A673 (cell line): ENCODE measurements around the gene ZNF74. TPM values are rescaled to one million over a fixed set of nuclear protein-coding genes. Genes with fewer than 3 reads are reported as not detected.

Source experiments
- BruUV-seq: library from RNA; stranded (reverse); fragments of 400-500 nt; replicated peaks from 2 replicates; lab custom pipeline; 2021; lab: Mats Ljungman, UMichigan
- CTCF ChIA-PET: fragments of 300-600 bp; sonication (Branson Sonifier 250); formaldehyde crosslinking; loops from one replicate; lab custom pipeline; 2022; ENCODE audit warnings: antibody characterized with exemption; lab: Charles Lee
- POLR2A ChIA-PET: fragments of 300-600 bp; sonication (Branson Sonifier 250); formaldehyde crosslinking; loops from one replicate; lab custom pipeline; 2022; ENCODE audit warnings: antibody characterized with exemption; ENCODE audit not compliant: low non-redundant PET; lab: Charles Lee
- DNase-seq: peaks from one replicate; pipeline ENCODE4 v3.0.0-alpha.2; 2015; ENCODE audit warnings: low spot score
- H3K27ac ChIP-seq: fragments of 200-600 bp; sonication (generic); 2 replicates; pipeline ENCODE4 v1.5.1; 2016; ENCODE audit warnings: mixed run types, low read depth, mild to moderate bottlenecking, mixed read lengths, antibody characterized with exemption, low read length; ENCODE audit not compliant: poor library complexity, severe bottlenecking
- H3K27me3 ChIP-seq: fragments of 200-600 bp; sonication (generic); replicated peaks from 2 replicates; pipeline ENCODE4 v1.6.1; 2017; ENCODE audit warnings: mixed run types, low read depth, mild to moderate bottlenecking, mixed read lengths, antibody characterized with exemption, low read length; ENCODE audit not compliant: insufficient read depth, poor library complexity
- H3K36me3 ChIP-seq: fragments of 200-600 bp; sonication (generic); 2 replicates; pipeline ENCODE4 v1.6.1; 2016; ENCODE audit warnings: mixed run types, mild to moderate bottlenecking, mixed read lengths, antibody characterized with exemption, low read length; ENCODE audit not compliant: insufficient read depth, poor library complexity, severe bottlenecking
- H3K4me1 ChIP-seq: fragments of 200-600 bp; sonication (generic); 2 replicates; pipeline ENCODE4 v1.6.1; 2017; ENCODE audit warnings: mixed run types, mild to moderate bottlenecking, mixed read lengths, antibody characterized with exemption, low read length; ENCODE audit not compliant: insufficient read depth, poor library complexity, severe bottlenecking
- H3K4me3 ChIP-seq: fragments of 200-600 bp; sonication (generic); 2 replicates; pipeline ENCODE4 v1.5.1; 2016; ENCODE audit warnings: low read depth, mixed run types, mild to moderate bottlenecking, mixed read lengths, low read length; ENCODE audit not compliant: poor library complexity, severe bottlenecking
- H3K9me3 ChIP-seq: fragments of 200-600 bp; sonication (generic); 2 replicates; pipeline ENCODE4 v1.6.1; 2016; ENCODE audit warnings: mixed run types, low read depth, mild to moderate bottlenecking, mixed read lengths, antibody characterized with exemption, low read length; ENCODE audit not compliant: poor library complexity, severe bottlenecking
- CTCF ChIP-seq: fragments of 300-800, 200-600 bp; sonication (generic); conservative IDR thresholded peaks from 2 replicates; pipeline ENCODE4 v1.5.1; 2017; ENCODE audit warnings: low read depth, mild to moderate bottlenecking, antibody characterized with exemption, low read length, moderate library complexity, mixed read lengths
- EZH2 ChIP-seq: fragments of 200-600 bp; sonication (generic); IDR thresholded peaks from 2 replicates; pipeline ENCODE4 v1.6.1; 2017; ENCODE audit warnings: borderline replicate concordance, low read depth, mild to moderate bottlenecking, mixed read lengths, antibody characterized with exemption, low read length; ENCODE audit not compliant: poor library complexity, severe bottlenecking
- intact Hi-C: fragments of 100-400 bp; cut with micrococcal nuclease; formaldehyde crosslinking; loops from one replicate; pipeline ENCODE4 v1.10.0; 2022; ENCODE audit not compliant: unreplicated experiment
- total RNA-seq: library from RNA; stranded (reverse); gene quantifications from 2 replicates; pipeline ENCODE4 v1.2.3, GENCODE V29; 2021

Gene ZNF74
- total RNA-seq, 1 experiment from 2014 or later = 37.2 TPM

- no peaks in the 10 kb centered on the region for H3K27me3 ChIP-seq
- ChIA-PET CTCF (interaction anchor here (0.6 kb wide), 2 partner anchors 11 to 313 kb away, joined by 6 to 7 read pairs; no protein-coding TSS in a partner anchor), POLR2A (no interaction called here)
- no peak overlapping the region for H3K4me3 ChIP-seq
- H3K36me3 ChIP-seq = no peaks in the 10 kb centered on the region
- BruUV-seq = no TSS peak
- intact Hi-C loops = no loop called here
- TF ChIP-seq CTCF (no peak), EZH2 (no peak)
- no peaks in the 10 kb centered on the region for H3K9me3 ChIP-seq
- no peaks in the 10 kb centered on the region for H3K4me1 ChIP-seq
- no peak overlapping the region for H3K27ac ChIP-seq
- DNase-seq = no peak
Observed at GRCh38 chr22:20428496-20429253, 34.7 kb downstream of the ZNF74 start.

GRCh38 chr22:20429254-20430100, 35.5 kb downstream of the ZNF74 start:
- POLR2A ChIA-PET = no interaction called here
- intact Hi-C loops = loop anchor here (5.0 kb wide), 1 partner anchor 68 kb away; the partner anchor contains the start of gene KLHL22
- H3K27me3 ChIP-seq = no peaks in the 10 kb centered on the region
- BruUV-seq = no TSS peak
- no peak overlapping the region for H3K4me3 ChIP-seq
- H3K9me3 ChIP-seq = no peaks in the 10 kb centered on the region
- TF ChIP-seq CTCF (no peak), EZH2 (no peak)
- CTCF ChIA-PET = interaction anchor here (0.6 kb wide), 2 partner anchors 11 to 312 kb away, joined by 6 to 7 read pairs; no protein-coding TSS in a partner anchor
- DNase-seq = no peak
- no peaks in the 10 kb centered on the region for H3K4me1 ChIP-seq
- H3K36me3 ChIP-seq = no peaks in the 10 kb centered on the region
- H3K27ac ChIP-seq = no peak overlapping the region

- DNase-seq = no peak
- no TSS peak for BruUV-seq
- Histone ChIP-seq H3K9me3 (no peaks in the 10 kb centered on the region), H3K36me3 (no peaks in the 10 kb centered on the region), H3K4me3 (no peak overlapping the region), H3K27me3 (no peaks in the 10 kb centered on the region), H3K27ac (no peak overlapping the region), H3K4me1 (no peaks in the 10 kb centered on the region)
- CTCF ChIA-PET = no interaction called here
- intact Hi-C loops = loop anchor here (5.0 kb wide), 1 partner anchor 67 kb away; the partner anchor contains the start of gene KLHL22
- POLR2A ChIA-PET = no interaction called here
- TF ChIP-seq CTCF = no peak
- TF ChIP-seq EZH2 = no peak
Observed at GRCh38 chr22:20430101-20430719, 36.3 kb downstream of the ZNF74 start.
